ENCODE results near the gene PBOV1. TPM values are rescaled to one million over a fixed set of nuclear protein-coding genes. Genes with fewer than 3 reads are reported as not detected.
A peak's percentile ranks its signal among the peaks of the same experiment; 100 is the strongest.

The PBOV1 gene
- total and polyA plus RNA-seq, 8 donors: not detected

DNA sequence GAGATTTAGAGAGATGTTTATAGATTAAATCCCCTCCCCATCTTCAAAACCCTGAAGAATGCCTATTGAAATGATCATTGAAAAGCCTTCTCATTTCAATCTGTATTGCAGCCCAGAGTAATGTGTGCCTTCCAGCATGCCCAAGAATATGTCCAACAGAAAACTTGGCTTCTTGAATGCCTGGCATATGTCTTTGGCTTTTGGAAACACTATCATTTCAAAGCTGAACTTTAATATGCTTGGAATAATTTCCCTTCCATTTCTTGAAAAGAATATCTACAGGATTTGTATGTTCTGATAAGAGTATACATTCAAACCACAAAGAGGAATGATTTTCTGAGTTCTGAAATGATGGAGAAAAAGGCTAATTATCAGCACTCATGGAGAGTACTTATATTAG is 11.9 kb upstream of the PBOV1 start:
- no peak for TF ChIP-seq CTCF (IDR thresholded peaks at IDR 0.05)
- no peak for FAIRE-seq
- intact Hi-C loops (cut with DNase I): loop anchor here in 1 of 3 donors (10.0 kb wide), 1 partner anchor 65 kb away; the partner anchor contains the start of gene ARFGEF3

GRCh38 chr6:138229663-138230179 is 11.4 kb upstream of the PBOV1 start:
- no peaks in the 10 kb centered on the region for H3K27me3 ChIP-seq
- ATAC-seq (no peak), FAIRE-seq (no peak), DNase-seq (no peak)
- intact Hi-C loops (cut with DNase I): loop anchor here in 1 of 3 donors (10.0 kb wide), 1 partner anchor 65 kb away; the partner anchor contains the start of gene ARFGEF3
- 87% methylated on average over 11 of the region's 11 CpGs for WGBS, 2 donors
- H3K36me3 ChIP-seq: no peaks in the 10 kb centered on the region
- peak overlapping the region in 1 of 4 donors; percentile 8 for H3K27ac ChIP-seq
- H3K4me1 ChIP-seq: peaks cover 8 to 43% (median 39%) of the 10 kb centered on the region in 3 donors
- H3K4me3 ChIP-seq: no peak overlapping the region
- TF ChIP-seq CTCF (IDR thresholded peaks at IDR 0.05): no peak
- H3K9me3 ChIP-seq: no peaks in the 10 kb centered on the region

More for the DNA sequence above, 11.9 kb upstream of the PBOV1 start:
- Histone ChIP-seq H3K27ac (peak overlapping the region in 2 of 4 donors; percentile 67 to 83), H3K36me3 (no peaks in the 10 kb centered on the region), H3K9me3 (no peaks in the 10 kb centered on the region), H3K4me3 (no peak overlapping the region), H3K4me1 (peaks cover 13 to 44% (median 43%) of the 10 kb centered on the region in 3 donors), H3K27me3 (no peaks in the 10 kb centered on the region)
- no peak for ATAC-seq
- DNase-seq: no peak

DNA sequence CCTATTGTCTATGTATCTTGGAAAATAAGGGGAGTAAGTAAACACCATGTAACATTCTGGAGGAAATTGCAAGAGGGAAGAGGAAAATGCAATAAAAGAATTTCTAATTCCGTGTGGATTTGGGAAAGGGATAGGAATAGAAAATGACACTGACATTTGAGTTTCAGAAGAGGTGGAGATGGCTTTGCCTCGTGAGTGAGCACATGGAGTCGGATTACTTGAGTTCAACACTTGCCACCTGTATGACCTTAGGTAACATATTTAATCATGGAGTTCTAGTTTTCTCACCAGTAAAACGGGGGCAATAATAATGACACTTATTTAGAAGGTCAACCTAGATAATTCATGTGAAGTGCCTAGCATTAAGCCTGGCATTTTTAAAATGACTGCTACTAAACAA is 10.8 kb upstream of the PBOV1 start:
- WGBS, 2 donors: 40 to 48% methylated on average over 4 of the region's 4 CpGs
- peak overlapping the region in 2 of 4 donors; percentile 8 to 9 for H3K27ac ChIP-seq
- H3K4me3 ChIP-seq: no peak overlapping the region
- DNase-seq (no peak), FAIRE-seq (no peak), ATAC-seq (no peak)
- H3K9me3 ChIP-seq: no peaks in the 10 kb centered on the region
- H3K36me3 ChIP-seq: no peaks in the 10 kb centered on the region
- no peaks in the 10 kb centered on the region for H3K27me3 ChIP-seq
- peaks cover 8 to 43% (median 36%) of the 10 kb centered on the region in 3 donors for H3K4me1 ChIP-seq
- no peak for TF ChIP-seq CTCF (IDR thresholded peaks at IDR 0.05)
- intact Hi-C loops (cut with DNase I): no loop called here

DNA sequence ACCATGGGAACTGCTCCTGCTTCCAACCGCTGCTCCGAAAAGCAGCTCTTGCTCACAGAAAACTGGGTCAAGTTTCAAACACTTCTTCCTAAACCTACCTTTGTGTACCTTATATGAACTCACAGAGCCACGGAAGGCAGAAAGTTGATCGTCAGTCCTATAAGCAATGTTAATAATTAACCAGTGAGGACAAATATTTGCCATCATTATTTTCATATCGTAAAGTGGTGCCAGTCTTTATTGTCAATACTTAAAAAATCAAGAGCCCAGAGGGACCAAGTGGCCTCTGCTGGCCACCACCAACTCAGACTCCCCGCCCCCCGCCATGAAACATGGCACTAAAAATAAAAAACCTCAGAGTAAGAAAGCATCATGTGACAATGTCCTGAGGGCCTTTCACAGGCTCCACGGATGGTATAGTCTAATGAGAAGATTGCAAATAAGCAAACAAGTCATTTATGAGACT is 9.1 kb upstream of the PBOV1 start:
- no peaks in the 10 kb centered on the region for H3K9me3 ChIP-seq
- peak overlapping the region in 1 of 4 donors; percentile 14 for H3K4me3 ChIP-seq
- intact Hi-C loops (cut with DNase I): no loop called here
- no peak for TF ChIP-seq CTCF (IDR thresholded peaks at IDR 0.05)
- no peaks in the 10 kb centered on the region for H3K27me3 ChIP-seq
- ATAC-seq: peak; percentile 62 to 75 (median 68)
- peak overlapping the region; percentile 53 to 81 (median 66) for H3K27ac ChIP-seq
- H3K4me1 ChIP-seq: peaks cover 7 to 37% (median 28%) of the 10 kb centered on the region in 3 donors
- peak in 5 of 6 donors; percentile 31 to 64 (median 56) for DNase-seq
- FAIRE-seq: no peak
- H3K36me3 ChIP-seq: no peaks in the 10 kb centered on the region
- 25 to 30% methylated on average over 8 of the region's 8 CpGs for WGBS, 2 donors

DNA sequence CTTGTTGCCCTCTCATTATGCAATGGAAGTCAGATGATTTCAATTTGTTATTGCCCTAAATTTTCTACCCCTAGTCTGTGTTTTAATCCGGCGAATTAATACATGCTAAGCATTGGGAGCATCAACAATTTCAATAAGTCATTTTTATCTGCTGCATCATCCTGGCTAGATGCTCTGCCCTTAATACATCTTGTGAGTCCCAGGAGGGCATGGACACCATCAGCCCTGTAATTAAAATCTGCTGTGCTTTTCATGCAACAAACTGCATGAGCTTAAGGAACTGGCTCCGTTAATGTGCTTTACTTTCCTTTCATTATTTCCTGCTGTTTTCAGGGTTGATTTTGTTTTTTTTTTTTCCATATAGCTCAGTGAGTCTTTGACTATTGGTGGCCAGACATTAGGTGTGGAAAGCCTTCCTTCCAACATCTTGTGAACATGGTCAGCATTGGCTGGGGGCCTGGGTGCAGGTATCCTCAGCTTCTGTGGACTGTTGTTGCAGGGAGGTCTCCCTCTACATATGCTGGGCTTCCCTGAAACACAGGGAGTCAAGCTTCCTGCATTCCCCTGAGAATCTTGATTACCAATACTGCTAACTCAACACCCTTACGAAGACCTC is 8.5 kb upstream of the PBOV1 start:
- intact Hi-C loops (cut with DNase I): no loop called here
- H3K4me1 ChIP-seq: peaks cover 4 to 31% (median 23%) of the 10 kb centered on the region in 3 donors
- ATAC-seq (no peak), FAIRE-seq (no peak), DNase-seq (peak in 1 of 6 donors; percentile 24)
- H3K36me3 ChIP-seq: no peaks in the 10 kb centered on the region
- WGBS, 2 donors: 57 to 68% methylated on average over 4 of the region's 4 CpGs
- no peak for TF ChIP-seq CTCF (IDR thresholded peaks at IDR 0.05)
- H3K4me3 ChIP-seq: peak overlapping the region in 1 of 4 donors; percentile 14
- no peaks in the 10 kb centered on the region for H3K27me3 ChIP-seq
- no peaks in the 10 kb centered on the region for H3K9me3 ChIP-seq
- peak overlapping the region; percentile 53 to 81 (median 66) for H3K27ac ChIP-seq
